Erythroblast (primary cell): Measurements from ENCODE around the gene ATG2B.

Experiments used
- GATA1 ChIP-seq: IDR thresholded peaks from 2 replicates; pipeline ENCODE4 v1.6.1; 2011; ENCODE audit warnings: low read depth, mild to moderate bottlenecking, control low read depth, low read length, moderate library complexity
- POLR2A ChIP-seq: IDR thresholded peaks from 2 replicates; pipeline ENCODE4 v1.6.1; 2011; ENCODE audit warnings: mild to moderate bottlenecking, low read length

GRCh38 chr14:96370528-96370927 lies 7.4 kb upstream of the ATG2B start:
- TF ChIP-seq POLR2A (no peak), GATA1 (no peak)
